Cerebellar nuclear complex (tissue), 1 donor: ENCODE results near the gene PRKAA2.

Experiments used
- DNase-seq, 2 experiments: peaks; one replicate each; lab custom pipeline; 2025; lab: John Stamatoyannopoulos, UW

Gene PRKAA2

GRCh38 chr1:56654126-56654923 lies 9.2 kb downstream of the PRKAA2 start:
- DNase-seq = no peak

GRCh38 chr1:56655991-56656613 lies 11.0 kb downstream of the PRKAA2 start:
- no peak for DNase-seq

- no peak for DNase-seq
Measured at GRCh38 chr1:56658254-56658653, 13.1 kb downstream of the PRKAA2 start.

- no peak for DNase-seq
Measured at GRCh38 chr1:56660293-56660692, 15.2 kb downstream of the PRKAA2 start.

- DNase-seq = no peak
Measured at GRCh38 chr1:56663846-56664245, 18.7 kb downstream of the PRKAA2 start.

- no peak for DNase-seq
Measured at GRCh38 chr1:56665384-56665783, 20.3 kb downstream of the PRKAA2 start.

GRCh38 chr1:56666112-56666608 lies 21.0 kb downstream of the PRKAA2 start:
- DNase-seq = no peak

GRCh38 chr1:56670350-56670749 lies 25.2 kb downstream of the PRKAA2 start:
- DNase-seq = no peak

GRCh38 chr1:56671085-56671484 lies 26.0 kb downstream of the PRKAA2 start:
- DNase-seq = no peak

GRCh38 chr1:56671542-56671941 lies 26.4 kb downstream of the PRKAA2 start:
- no peak for DNase-seq

GRCh38 chr1:56672579-56672978 lies 27.5 kb downstream of the PRKAA2 start:
- DNase-seq = no peak

- no peak for DNase-seq
Measured at GRCh38 chr1:56675763-56676162, 30.6 kb downstream of the PRKAA2 start.

- DNase-seq = no peak
Measured at GRCh38 chr1:56676571-56677035, 31.5 kb downstream of the PRKAA2 start.

GRCh38 chr1:56683569-56683968 lies 38.5 kb downstream of the PRKAA2 start:
- no peak for DNase-seq

- DNase-seq = no peak
Measured at GRCh38 chr1:56686169-56686568, 41.1 kb downstream of the PRKAA2 start.

GRCh38 chr1:56688522-56689026 lies 43.5 kb downstream of the PRKAA2 start:
- no peak for DNase-seq

- no peak for DNase-seq
Measured at GRCh38 chr1:56696663-56697062, 51.5 kb downstream of the PRKAA2 start.

GRCh38 chr1:56703747-56704146 lies 58.6 kb downstream of the PRKAA2 start:
- DNase-seq = no peak

GRCh38 chr1:56707379-56707778 lies 62.3 kb downstream of the PRKAA2 start:
- no peak for DNase-seq

- DNase-seq = peak in 1 of 2 experiments; percentile 14
Measured at GRCh38 chr1:56709269-56709880, 64.3 kb downstream of the PRKAA2 start.

- DNase-seq = no peak
Measured at GRCh38 chr1:56709995-56710394, 64.9 kb downstream of the PRKAA2 start.

GRCh38 chr1:56710646-56711045 lies 65.5 kb downstream of the PRKAA2 start:
- no peak for DNase-seq

- no peak for DNase-seq
Measured at GRCh38 chr1:56712150-56712549, 67.0 kb downstream of the PRKAA2 start.
